Uterus (tissue), 4 donors: ENCODE results near the gene HAND1. TPM values are rescaled to one million over a fixed set of nuclear protein-coding genes. Genes with fewer than 3 reads are reported as not detected.

Source experiments
- DNase-seq, 2 donors: peaks; one replicate each; pipeline ENCODE4 v3.0.0-alpha.2; 2019 to 2020
- H3K27ac ChIP-seq, 2 donors: fragments of 200-600 bp; sonication (generic); 1 replicate in 1 of 2; 2 replicates in 1 of 2; pipeline ENCODE4 v1.5.1; 2016 to 2018
- H3K27me3 ChIP-seq, 2 donors: fragments of 200-600 bp; sonication (generic); one replicate each; pipeline ENCODE4 v1.5.1; 2018 to 2019; ENCODE audit warnings: control low read depth in 1 of 2
- H3K36me3 ChIP-seq, 2 donors: fragments of 200-600 bp; sonication (generic); one replicate each; pipeline ENCODE4 v1.5.1; 2019; ENCODE audit warnings: control low read depth in 1 of 2
- H3K4me1 ChIP-seq, 2 donors: fragments of 200-600 bp; sonication (generic); one replicate each; pipeline ENCODE4 v1.5.1; 2018 to 2019; ENCODE audit warnings: control low read depth in 1 of 2
- H3K4me3 ChIP-seq, 2 donors: fragments of 200-600 bp; sonication (generic); 1 replicate in 1 of 2; 2 replicates in 1 of 2; pipeline ENCODE4 v1.5.1; 2018 to 2019; ENCODE audit warnings: mild to moderate bottlenecking in 1 of 2
- H3K9me3 ChIP-seq, 2 donors: fragments of 200-600 bp; sonication (generic); one replicate each; pipeline ENCODE4 v1.5.1; 2019; ENCODE audit warnings: control low read depth in 1 of 2
- POLR2A ChIP-seq, 2 donors: fragments of 450-650 bp; IDR thresholded peaks; one replicate each; pipeline ENCODE4 v1.6.1; 2016; ENCODE audit warnings: antibody characterized with exemption in 2 of 2, mild to moderate bottlenecking in 1 of 2, moderate library complexity in 1 of 2
- intact Hi-C: fragments of 100-400 bp; cut with DNase I; formaldehyde crosslinking; loops from one replicate; pipeline ENCODE4 v1.15.1; 2023; ENCODE audit warnings: low total_unique reads
- total RNA-seq, 4 donors: library from RNA; depleted of rRNA in 3 of 4; stranded (reverse); fragments of >200 nt in 3 of 4; gene quantifications; one replicate each; pipeline versions ENCODE4 v1.1.0 to v1.2.4, GENCODE V29; 2014 to 2023
- TF ChIP-seq, protein P1 (sequence below), 4 experiments: fragments of 200-600 bp in 2 of 4; fragments of 450-650 bp in 2 of 4; sonication (generic) in 2 of 4; IDR thresholded peaks; one replicate each; pipeline ENCODE4 v1.5.1; 2016 to 2019; ENCODE audit warnings: antibody characterized with exemption in 4 of 4, mild to moderate bottlenecking in 2 of 4, moderate library complexity in 1 of 4
- donor health status: DM: yes; HTN: yes; CAD: no.

HAND1 gene
- total RNA-seq, result under 1 TPM in 1 of 4 donors, not detected in 3; 0.14 TPM

GRCh38 chr5:154478224-154478565 lies at the start of gene HAND1:
Gene HAND1, minus strand, starts transcription at chr5:154478227. Its CDS starts 219 bp downstream, at chr5:154478008.
- peaks cover 48 to 96% of the 10 kb centered on the region in 2 donors for H3K27me3 ChIP-seq
- H3K4me1 ChIP-seq, result peaks cover 0 to 22% of the 10 kb centered on the region in 2 donors
- peak within 1 kb of the TSS in 1 of 2 donors; percentile 23 for H3K4me3 ChIP-seq
- no peak within 1 kb of the TSS for H3K27ac ChIP-seq
- no peaks in the 10 kb centered on the region for H3K36me3 ChIP-seq
- TF ChIP-seq, protein P1, sequence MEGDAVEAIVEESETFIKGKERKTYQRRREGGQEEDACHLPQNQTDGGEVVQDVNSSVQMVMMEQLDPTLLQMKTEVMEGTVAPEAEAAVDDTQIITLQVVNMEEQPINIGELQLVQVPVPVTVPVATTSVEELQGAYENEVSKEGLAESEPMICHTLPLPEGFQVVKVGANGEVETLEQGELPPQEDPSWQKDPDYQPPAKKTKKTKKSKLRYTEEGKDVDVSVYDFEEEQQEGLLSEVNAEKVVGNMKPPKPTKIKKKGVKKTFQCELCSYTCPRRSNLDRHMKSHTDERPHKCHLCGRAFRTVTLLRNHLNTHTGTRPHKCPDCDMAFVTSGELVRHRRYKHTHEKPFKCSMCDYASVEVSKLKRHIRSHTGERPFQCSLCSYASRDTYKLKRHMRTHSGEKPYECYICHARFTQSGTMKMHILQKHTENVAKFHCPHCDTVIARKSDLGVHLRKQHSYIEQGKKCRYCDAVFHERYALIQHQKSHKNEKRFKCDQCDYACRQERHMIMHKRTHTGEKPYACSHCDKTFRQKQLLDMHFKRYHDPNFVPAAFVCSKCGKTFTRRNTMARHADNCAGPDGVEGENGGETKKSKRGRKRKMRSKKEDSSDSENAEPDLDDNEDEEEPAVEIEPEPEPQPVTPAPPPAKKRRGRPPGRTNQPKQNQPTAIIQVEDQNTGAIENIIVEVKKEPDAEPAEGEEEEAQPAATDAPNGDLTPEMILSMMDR (IDR thresholded peaks at IDR 0.05), result no peak
- TF ChIP-seq POLR2A (IDR thresholded peaks at IDR 0.05), result no peak
- intact Hi-C loops, result no loop called here
- no peaks in the 10 kb centered on the region for H3K9me3 ChIP-seq
- DNase-seq, result peak; percentile 27 to 31

- no peak overlapping the region for H3K4me3 ChIP-seq
- no peak overlapping the region for H3K27ac ChIP-seq
- no peaks in the 10 kb centered on the region for H3K4me1 ChIP-seq
- H3K27me3 ChIP-seq, result no peaks in the 10 kb centered on the region
- H3K9me3 ChIP-seq, result no peaks in the 10 kb centered on the region
- intact Hi-C loops, result no loop called here
- no peaks in the 10 kb centered on the region for H3K36me3 ChIP-seq
- TF ChIP-seq, protein P1 (IDR thresholded peaks at IDR 0.05), result no peak
- TF ChIP-seq POLR2A (IDR thresholded peaks at IDR 0.05), result no peak
- DNase-seq, result no peak
Measured at GRCh38 chr5:154526231-154527226, 48.5 kb upstream of the HAND1 start.

DNA sequence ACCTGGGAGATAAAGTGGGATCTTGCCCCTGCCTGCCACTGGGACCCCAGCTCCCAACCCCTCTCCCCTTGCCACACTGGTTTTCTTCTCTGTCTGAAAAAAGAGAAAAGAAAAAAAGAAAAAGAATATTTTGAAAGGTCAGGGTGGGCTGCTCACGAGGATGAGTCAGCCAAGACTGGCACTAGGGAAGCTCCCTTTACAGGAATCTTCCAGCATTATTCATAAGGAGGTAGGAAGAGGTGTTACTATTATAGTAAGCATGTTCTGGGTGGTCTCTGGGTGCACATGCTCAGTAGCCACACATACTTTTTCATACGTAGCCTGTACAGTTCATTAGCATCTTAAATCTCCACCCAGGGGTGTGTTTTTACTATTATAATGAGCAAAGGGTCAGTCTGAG lies 46.8 kb upstream of the HAND1 start:
- intact Hi-C loops, result no loop called here
- Histone ChIP-seq H3K27ac (no peak overlapping the region), H3K4me3 (no peak overlapping the region), H3K4me1 (no peaks in the 10 kb centered on the region), H3K9me3 (no peaks in the 10 kb centered on the region), H3K27me3 (peaks cover 0 to 4% of the 10 kb centered on the region in 2 donors), H3K36me3 (no peaks in the 10 kb centered on the region)
- no peak for DNase-seq
- no peak for TF ChIP-seq POLR2A (IDR thresholded peaks at IDR 0.05)

GRCh38 chr5:154524181-154524580 lies 46.2 kb upstream of the HAND1 start:
- TF ChIP-seq, protein P1 (IDR thresholded peaks at IDR 0.05), result no peak
- no peak for TF ChIP-seq POLR2A (IDR thresholded peaks at IDR 0.05)
- Histone ChIP-seq H3K4me1 (no peaks in the 10 kb centered on the region), H3K9me3 (no peaks in the 10 kb centered on the region), H3K27ac (no peak overlapping the region), H3K36me3 (no peaks in the 10 kb centered on the region), H3K4me3 (no peak overlapping the region), H3K27me3 (peaks cover 0 to 4% of the 10 kb centered on the region in 2 donors)
- DNase-seq, result no peak
- intact Hi-C loops, result no loop called here

- H3K9me3 ChIP-seq, result no peaks in the 10 kb centered on the region
- no peaks in the 10 kb centered on the region for H3K36me3 ChIP-seq
- H3K4me1 ChIP-seq, result no peaks in the 10 kb centered on the region
- no peak overlapping the region for H3K27ac ChIP-seq
- peaks cover 0 to 4% of the 10 kb centered on the region in 2 donors for H3K27me3 ChIP-seq
- DNase-seq, result no peak
- no peak overlapping the region for H3K4me3 ChIP-seq
- intact Hi-C loops, result no loop called here
- TF ChIP-seq, protein P1 (IDR thresholded peaks at IDR 0.05), result no peak
- no peak for TF ChIP-seq POLR2A (IDR thresholded peaks at IDR 0.05)
Measured at GRCh38 chr5:154523709-154524108, 45.7 kb upstream of the HAND1 start.
